ENCODE data around the gene PDLIM1.

Gene PDLIM1

GRCh38 chr10:95312257-95312656 lies 21.5 kb upstream of the PDLIM1 start:
- Histone ChIP-seq H4K20me1 (ENCODE audit: insufficient read depth, low read length) (no peaks in the 10 kb centered on the region), H3K4me1 (ENCODE audit: low read length) (peaks cover 5% of the 10 kb centered on the region; the same call in 1 of the 2 replicates), H3K79me2 (ENCODE audit: low read length) (no peaks in the 10 kb centered on the region), H3K9me3 (replicated peaks; ENCODE audit: insufficient read depth, low read length) (no peaks in the 10 kb centered on the region), H3K4me2 (ENCODE audit: low read depth, low read length) (no peak overlapping the region), H3K9ac (ENCODE audit: low read length) (no peak overlapping the region), H3K36me3 (replicated peaks; ENCODE audit: insufficient read depth, low read length) (no peaks in the 10 kb centered on the region), H3K4me3 (ENCODE audit: low read length) (no peak overlapping the region), H3K27ac (ENCODE audit: low read length) (no peak overlapping the region), H3F3A (ENCODE audit: insufficient read depth, low read length) (no peaks in the 10 kb centered on the region), H3K9me2 (replicated peaks; ENCODE audit: insufficient read depth, low read length) (no peaks in the 10 kb centered on the region), H3K27me3 (replicated peaks; ENCODE audit: insufficient read depth, low read length) (no peaks in the 10 kb centered on the region; the same call in 1 of the 2 replicates), H2AFZ (ENCODE audit: low read length) (no peak overlapping the region)
- no peak for DNase-seq
- TF ChIP-seq CTCF (IDR thresholded peaks at IDR 0.05; ENCODE audit: low read length) (no peak), EZH2phosphoT487 (IDR thresholded peaks at IDR 0.05; ENCODE audit: low read length) (no peak), EZH2 (optimal IDR thresholded peaks at IDR 0.05; ENCODE audit: low read depth, low read length) (no peak)

GRCh38 chr10:95309958-95310357 lies 19.2 kb upstream of the PDLIM1 start:
- no peak overlapping the region for H3K4me3 ChIP-seq (ENCODE audit: low read length)
- H3K4me1 ChIP-seq (ENCODE audit: low read length) = peaks cover 5% of the 10 kb centered on the region; the same call in 1 of the 2 replicates
- no peaks in the 10 kb centered on the region for H3F3A ChIP-seq (ENCODE audit: insufficient read depth, low read length)
- no peak overlapping the region for H2AFZ ChIP-seq (ENCODE audit: low read length)
- H3K27me3 ChIP-seq (replicated peaks; ENCODE audit: insufficient read depth, low read length) = no peaks in the 10 kb centered on the region; the same call in 1 of the 2 replicates
- TF ChIP-seq CTCF (IDR thresholded peaks at IDR 0.05; ENCODE audit: low read length) (no peak), EZH2phosphoT487 (IDR thresholded peaks at IDR 0.05; ENCODE audit: low read length) (no peak), EZH2 (optimal IDR thresholded peaks at IDR 0.05; ENCODE audit: low read depth, low read length) (no peak)
- no peaks in the 10 kb centered on the region for H3K9me2 ChIP-seq (replicated peaks; ENCODE audit: insufficient read depth, low read length)
- no peaks in the 10 kb centered on the region for H3K79me2 ChIP-seq (ENCODE audit: low read length)
- H3K9me3 ChIP-seq (replicated peaks; ENCODE audit: insufficient read depth, low read length) = no peaks in the 10 kb centered on the region
- H3K4me2 ChIP-seq (ENCODE audit: low read depth, low read length) = no peak overlapping the region
- no peak overlapping the region for H3K27ac ChIP-seq (ENCODE audit: low read length)
- DNase-seq = no peak
- H4K20me1 ChIP-seq (ENCODE audit: insufficient read depth, low read length) = no peaks in the 10 kb centered on the region
- H3K9ac ChIP-seq (ENCODE audit: low read length) = no peak overlapping the region
- H3K36me3 ChIP-seq (replicated peaks; ENCODE audit: insufficient read depth, low read length) = no peaks in the 10 kb centered on the region

GRCh38 chr10:95308389-95309302 lies 17.8 kb upstream of the PDLIM1 start:
- H3K27ac ChIP-seq (ENCODE audit: low read length) = no peak overlapping the region

More at GRCh38 chr10:95308389-95309302, 17.8 kb upstream of the PDLIM1 start:
- Histone ChIP-seq H3K4me2 (ENCODE audit: low read depth, low read length) (no peak overlapping the region), H3K79me2 (ENCODE audit: low read length) (no peaks in the 10 kb centered on the region), H3K4me3 (ENCODE audit: low read length) (no peak overlapping the region), H4K20me1 (ENCODE audit: insufficient read depth, low read length) (no peaks in the 10 kb centered on the region), H3F3A (ENCODE audit: insufficient read depth, low read length) (no peaks in the 10 kb centered on the region), H3K9ac (ENCODE audit: low read length) (no peak overlapping the region), H3K36me3 (replicated peaks; ENCODE audit: insufficient read depth, low read length) (no peaks in the 10 kb centered on the region), H3K9me2 (replicated peaks; ENCODE audit: insufficient read depth, low read length) (no peaks in the 10 kb centered on the region), H2AFZ (ENCODE audit: low read length) (no peak overlapping the region), H3K27me3 (replicated peaks; ENCODE audit: insufficient read depth, low read length) (no peaks in the 10 kb centered on the region; the same call in 1 of the 2 replicates), H3K9me3 (replicated peaks; ENCODE audit: insufficient read depth, low read length) (no peaks in the 10 kb centered on the region), H3K4me1 (ENCODE audit: low read length) (peaks cover 5% of the 10 kb centered on the region; the same call in 1 of the 2 replicates)
- DNase-seq = no peak
- TF ChIP-seq EZH2phosphoT487 (IDR thresholded peaks at IDR 0.05; ENCODE audit: low read length) (no peak), EZH2 (optimal IDR thresholded peaks at IDR 0.05; ENCODE audit: low read depth, low read length) (no peak), CTCF (IDR thresholded peaks at IDR 0.05; ENCODE audit: low read length) (no peak)
